A673 (cell line): ENCODE measurements around the gene CCAR1.
"Not testable (repeated sequence)": the region's sequence is repeated elsewhere in the genome, so short reads cannot be mapped to it uniquely, and the experiment has no call there.

ENCODE experiments used
- EZH2 ChIP-seq: fragments of 200-600 bp; sonication (generic); IDR thresholded peaks from 2 replicates; pipeline ENCODE4 v1.6.1; 2017; ENCODE audit warnings: borderline replicate concordance, low read depth, mild to moderate bottlenecking, mixed read lengths, antibody characterized with exemption, low read length; ENCODE audit not compliant: poor library complexity, severe bottlenecking
- TF ChIP-seq, protein P1 (sequence below): fragments of 300-800, 200-600 bp; sonication (generic); conservative IDR thresholded peaks from 2 replicates; pipeline ENCODE4 v1.5.1; 2017; ENCODE audit warnings: low read depth, mild to moderate bottlenecking, antibody characterized with exemption, low read length, moderate library complexity, mixed read lengths

DNA sequence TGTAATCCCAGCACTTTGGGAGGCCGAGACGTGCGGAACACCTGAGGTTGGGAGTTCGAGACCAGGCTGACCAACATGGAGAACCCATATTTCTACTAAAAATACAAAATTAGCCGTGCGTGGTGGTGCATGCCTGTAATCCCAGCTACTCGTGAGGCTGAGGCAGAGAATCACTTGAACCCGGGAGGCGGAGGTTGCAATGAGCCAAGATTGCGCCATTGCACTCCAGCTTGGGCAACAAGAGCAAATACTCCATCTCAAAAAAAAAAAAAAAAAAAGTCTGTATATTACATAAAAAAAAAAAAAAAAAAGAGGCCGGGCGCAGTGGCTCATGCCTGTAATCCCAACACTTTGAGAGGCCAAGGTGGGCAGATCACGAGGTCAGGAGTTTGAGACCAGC lies 8.0 kb upstream of the CCAR1 start:
- TF ChIP-seq EZH2 = not testable (repeated sequence)
- TF ChIP-seq, protein P1, sequence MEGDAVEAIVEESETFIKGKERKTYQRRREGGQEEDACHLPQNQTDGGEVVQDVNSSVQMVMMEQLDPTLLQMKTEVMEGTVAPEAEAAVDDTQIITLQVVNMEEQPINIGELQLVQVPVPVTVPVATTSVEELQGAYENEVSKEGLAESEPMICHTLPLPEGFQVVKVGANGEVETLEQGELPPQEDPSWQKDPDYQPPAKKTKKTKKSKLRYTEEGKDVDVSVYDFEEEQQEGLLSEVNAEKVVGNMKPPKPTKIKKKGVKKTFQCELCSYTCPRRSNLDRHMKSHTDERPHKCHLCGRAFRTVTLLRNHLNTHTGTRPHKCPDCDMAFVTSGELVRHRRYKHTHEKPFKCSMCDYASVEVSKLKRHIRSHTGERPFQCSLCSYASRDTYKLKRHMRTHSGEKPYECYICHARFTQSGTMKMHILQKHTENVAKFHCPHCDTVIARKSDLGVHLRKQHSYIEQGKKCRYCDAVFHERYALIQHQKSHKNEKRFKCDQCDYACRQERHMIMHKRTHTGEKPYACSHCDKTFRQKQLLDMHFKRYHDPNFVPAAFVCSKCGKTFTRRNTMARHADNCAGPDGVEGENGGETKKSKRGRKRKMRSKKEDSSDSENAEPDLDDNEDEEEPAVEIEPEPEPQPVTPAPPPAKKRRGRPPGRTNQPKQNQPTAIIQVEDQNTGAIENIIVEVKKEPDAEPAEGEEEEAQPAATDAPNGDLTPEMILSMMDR = not testable (repeated sequence)
